HFFc6 (cell line): ENCODE measurements around the gene KCNQ1OT1. TPM values are rescaled to one million over a fixed set of nuclear protein-coding genes. Genes with fewer than 3 reads are reported as not detected.

Source experiments
- DNase-seq: peaks from one replicate; pipeline ENCODE4 v3.0.0-alpha.2; 2018
- H3K27ac Mint-ChIP-seq: 2 replicates; pipeline ENCODE4 v1.8.0; 2020; ENCODE audit warnings: mild to moderate bottlenecking, mixed read lengths
- H3K27me3 Mint-ChIP-seq: 2 replicates; pipeline ENCODE4 v1.8.0; 2021; ENCODE audit warnings: mild to moderate bottlenecking, moderate library complexity, mixed read lengths; ENCODE audit not compliant: insufficient read depth
- H3K36me3 Mint-ChIP-seq: 2 replicates; pipeline ENCODE4 v1.8.0; 2021; ENCODE audit warnings: low read depth, mixed read lengths
- H3K4me1 Mint-ChIP-seq: 2 replicates; pipeline ENCODE4 v1.8.0; 2020; ENCODE audit warnings: low read depth, mixed read lengths
- H3K4me3 Mint-ChIP-seq: 2 replicates; pipeline ENCODE4 v1.8.0; 2020; ENCODE audit warnings: mild to moderate bottlenecking, moderate library complexity, mixed read lengths
- H3K9me3 Mint-ChIP-seq: 2 replicates; pipeline ENCODE4 v1.8.0; 2020; ENCODE audit warnings: mild to moderate bottlenecking, mixed read lengths
- CTCF ChIP-seq: fragments of 200-600 bp; sonication (generic); IDR thresholded peaks from 2 replicates; pipeline ENCODE4 v1.5.0; 2021; ENCODE audit warnings: antibody characterized with exemption, mild to moderate bottlenecking
- total RNA-seq, 6 experiments: library from RNA; stranded (reverse); fragmentation: NEBNext Ultra II Directional; extraction: Animal tissue kit (Norgen Biotek cat#: 25700); gene quantifications; 2 replicates in 1 of 6; 3 replicates in 5 of 6; pipeline ENCODE4 v1.2.3, GENCODE V29; 2021

Gene KCNQ1OT1
- total RNA-seq, 6 experiments from 2014 or later, result 0.41 to 0.76 (median 0.43) TPM

GRCh38 chr11:2704896-2705606 lies 5.3 kb upstream of the KCNQ1OT1 start:
- no peaks in the 10 kb centered on the region for H3K36me3 Mint-ChIP-seq

GRCh38 chr11:2704356-2704755 lies 4.6 kb upstream of the KCNQ1OT1 start:
- no peak overlapping the region for H3K27ac Mint-ChIP-seq

More at GRCh38 chr11:2704896-2705606, 5.3 kb upstream of the KCNQ1OT1 start:
- no peak for TF ChIP-seq CTCF
- Mint-ChIP-seq H3K4me3 (no peak overlapping the region), H3K9me3 (peaks cover 6% of the 10 kb centered on the region; the same call in 1 of the 2 replicates), H3K27ac (no peak overlapping the region), H3K4me1 (no peaks in the 10 kb centered on the region), H3K27me3 (peaks cover 37% of the 10 kb centered on the region)
- no peak for DNase-seq

GRCh38 chr11:2703363-2704141 lies 3.8 kb upstream of the KCNQ1OT1 start:
- peaks cover 6% of the 10 kb centered on the region for H3K36me3 Mint-ChIP-seq
- H3K4me3 Mint-ChIP-seq, result no peak overlapping the region
- TF ChIP-seq CTCF, result no peak
- no peak for DNase-seq
- H3K27ac Mint-ChIP-seq, result no peak overlapping the region
- peaks cover 13% of the 10 kb centered on the region for H3K9me3 Mint-ChIP-seq
- H3K4me1 Mint-ChIP-seq, result no peaks in the 10 kb centered on the region
- peaks cover 31% of the 10 kb centered on the region for H3K27me3 Mint-ChIP-seq

More at GRCh38 chr11:2704356-2704755, 4.6 kb upstream of the KCNQ1OT1 start:
- no peaks in the 10 kb centered on the region for H3K36me3 Mint-ChIP-seq
- peaks cover 6% of the 10 kb centered on the region; the same call in 1 of the 2 replicates for H3K9me3 Mint-ChIP-seq
- H3K4me3 Mint-ChIP-seq, result no peak overlapping the region
- H3K27me3 Mint-ChIP-seq, result peaks cover 30% of the 10 kb centered on the region
- no peak for DNase-seq
- TF ChIP-seq CTCF, result no peak
- H3K4me1 Mint-ChIP-seq, result no peaks in the 10 kb centered on the region

GRCh38 chr11:2702771-2703362 lies 3.1 kb upstream of the KCNQ1OT1 start:
- no peak for DNase-seq
- H3K27me3 Mint-ChIP-seq, result peaks cover 32% of the 10 kb centered on the region
- H3K27ac Mint-ChIP-seq, result no peak overlapping the region
- H3K36me3 Mint-ChIP-seq, result peaks cover 11% of the 10 kb centered on the region
- H3K9me3 Mint-ChIP-seq, result peaks cover 17% of the 10 kb centered on the region
- TF ChIP-seq CTCF, result no peak
- peaks cover 4% of the 10 kb centered on the region; the same call in 1 of the 2 replicates for H3K4me1 Mint-ChIP-seq
- no peak overlapping the region for H3K4me3 Mint-ChIP-seq

- Mint-ChIP-seq H3K36me3 (peaks cover 11% of the 10 kb centered on the region), H3K27ac (no peak overlapping the region), H3K9me3 (peaks cover 17% of the 10 kb centered on the region), H3K4me3 (no peak overlapping the region), H3K27me3 (peaks cover 22% of the 10 kb centered on the region), H3K4me1 (peaks cover 13% of the 10 kb centered on the region)
- DNase-seq, result no peak
- no peak for TF ChIP-seq CTCF
Measured at GRCh38 chr11:2701898-2702434, 2.2 kb upstream of the KCNQ1OT1 start.
